Liver (tissue), 9 donors: ENCODE measurements around the gene SPN. TPM values are rescaled to one million over a fixed set of nuclear protein-coding genes. Genes with fewer than 3 reads are reported as not detected.

Experiments
- DNase-seq: peaks from one replicate; pipeline ENCODE4 v3.0.0-alpha.2; 2017; ENCODE audit warnings: low spot score
- H3K27ac ChIP-seq, 2 donors: one replicate each; pipeline ENCODE4 v1.7.0; 2013; ENCODE audit warnings: inconsistent platforms in 2 of 2, low read length in 2 of 2, control low read depth in 1 of 2, low read depth in 1 of 2, mild to moderate bottlenecking in 1 of 2
- H3K27me3 ChIP-seq, 4 donors: one replicate each; pipeline versions ENCODE4 v1.6.1 to v1.7.0; 2013; ENCODE audit warnings: low read length in 3 of 4, inconsistent platforms in 1 of 4, mild to moderate bottlenecking in 1 of 4, moderate library complexity in 1 of 4; ENCODE audit not compliant: control insufficient read depth in 4 of 4, insufficient read depth in 4 of 4
- H3K36me3 ChIP-seq, 4 donors: one replicate each; pipeline versions ENCODE4 v1.6.1 to v1.7.0; 2013; ENCODE audit warnings: low read length in 3 of 4, mild to moderate bottlenecking in 3 of 4, low read depth in 1 of 4, moderate library complexity in 1 of 4; ENCODE audit not compliant: control insufficient read depth in 4 of 4, insufficient read depth in 3 of 4
- H3K4me1 ChIP-seq, 4 donors: one replicate each; pipeline versions ENCODE4 v1.6.1 to v1.7.0; 2013; ENCODE audit warnings: low read length in 3 of 4, mild to moderate bottlenecking in 3 of 4, moderate library complexity in 1 of 4; ENCODE audit not compliant: control insufficient read depth in 4 of 4, insufficient read depth in 4 of 4
- H3K4me3 ChIP-seq, 3 donors: one replicate each; pipeline versions ENCODE4 v1.6.1 to v1.7.0; 2013; ENCODE audit warnings: low read length in 3 of 3, control low read depth in 1 of 3, low read depth in 1 of 3, mild to moderate bottlenecking in 1 of 3
- H3K9ac ChIP-seq, 2 donors: one replicate each; pipeline ENCODE4 v1.7.0; 2013; ENCODE audit warnings: low read length in 2 of 2, mild to moderate bottlenecking in 2 of 2, moderate library complexity in 2 of 2, control low read depth in 1 of 2, low read depth in 1 of 2
- H3K9me3 ChIP-seq, 4 donors: one replicate each; pipeline versions ENCODE4 v1.6.1 to v1.7.0; 2013; ENCODE audit warnings: low read length in 3 of 4; ENCODE audit not compliant: control insufficient read depth in 4 of 4
- ATF3 ChIP-seq: IDR thresholded peaks from 2 replicates; pipeline ENCODE4 v1.6.1; 2016; ENCODE audit warnings: antibody characterized with exemption
- CTCF ChIP-seq: fragments of 150-350 bp; IDR thresholded peaks from 2 replicates; pipeline ENCODE4 v1.5.1; 2017; ENCODE audit warnings: improper control_type of control experiment, low read depth, low read length; ENCODE audit not compliant: missing input control
- EGR1 ChIP-seq, 2 donors: IDR thresholded peaks; 2 replicates each; pipeline ENCODE4 v1.6.1; 2016 to 2018; ENCODE audit warnings: antibody characterized with exemption in 2 of 2, low read depth in 2 of 2
- FOXA1 ChIP-seq: IDR thresholded peaks from 2 replicates; pipeline ENCODE4 v1.6.1; 2016; ENCODE audit warnings: antibody characterized with exemption
- GABPA ChIP-seq, 2 donors: IDR thresholded peaks in 1 of 2; conservative IDR thresholded peaks in 1 of 2; 2 replicates each; pipeline ENCODE4 v1.6.1; 2016; ENCODE audit warnings: antibody characterized with exemption in 2 of 2, mild to moderate bottlenecking in 1 of 2, moderate library complexity in 1 of 2
- JUND ChIP-seq, 2 donors: IDR thresholded peaks; 2 replicates each; pipeline ENCODE4 v1.6.1; 2016; ENCODE audit warnings: antibody characterized with exemption in 2 of 2
- MAX ChIP-seq: IDR thresholded peaks from 2 replicates; pipeline ENCODE4 v1.6.1; 2016; ENCODE audit warnings: antibody characterized with exemption
- RAD21 ChIP-seq, 2 donors: IDR thresholded peaks; 2 replicates each; pipeline ENCODE4 v1.6.1; 2016; ENCODE audit warnings: antibody characterized with exemption in 2 of 2, mild to moderate bottlenecking in 2 of 2
- REST ChIP-seq: IDR thresholded peaks from 2 replicates; pipeline ENCODE4 v1.6.1; 2016; ENCODE audit warnings: antibody characterized with exemption, mild to moderate bottlenecking
- TAF1 ChIP-seq: conservative IDR thresholded peaks from 2 replicates; pipeline ENCODE4 v1.6.1; 2016; ENCODE audit warnings: antibody characterized with exemption, mild to moderate bottlenecking
- YY1 ChIP-seq: IDR thresholded peaks from 2 replicates; pipeline ENCODE4 v1.6.1; 2016; ENCODE audit warnings: antibody characterized with exemption, mild to moderate bottlenecking
- ZBTB33 ChIP-seq: IDR thresholded peaks from 2 replicates; pipeline ENCODE4 v1.6.1; 2016; ENCODE audit warnings: antibody characterized with exemption
- whole genome bisulfite sequencing: extraction: QIAGEN DNeasy Blood & Tissue Kit; methylation state at CpG from one replicate; pipeline ENCODE4 v1.1.7; 2013; 5-methylcytosine and 5-hydroxymethylcytosine counted together
- polyA plus RNA-seq, 2 donors: library from polyadenylated mRNA; stranded (reverse) in 1 of 2; unstranded in 1 of 2; fragments of 200-250 nt in 1 of 2; fragments of >200 nt in 1 of 2; fragmentation: Nextera tagmentation in 1 of 2; extraction: Ambion mirVana in 1 of 2; gene quantifications; one replicate each; pipeline versions ENCODE4 v1.2.1 to v1.2.3, GENCODE V29; 2013 to 2015
- total RNA-seq, 2 donors: library from RNA; depleted of rRNA; stranded (reverse); fragments of >200 nt; gene quantifications; one replicate each; pipeline ENCODE4 v1.2.3, GENCODE V29; 2014
- donor health status: healthy.
- donor health status: healthy.
- donor health status: healthy.
- donor health status: healthy.
- donor health status: healthy.

The SPN gene
- total and polyA plus RNA-seq, 4 donors: 0.85 to 31.2 (median 0.91) TPM

GRCh38 chr16:29699324-29700219 is 36.5 kb downstream of the SPN start (continued):
- no peak for TF ChIP-seq REST

GRCh38 chr16:29700253-29700987 is 37.4 kb downstream of the SPN start:
- Histone ChIP-seq H3K9ac (no peak overlapping the region), H3K4me1 (peaks cover 0 to 3% (median 0%) of the 10 kb centered on the region in 4 donors), H3K9me3 (no peaks in the 10 kb centered on the region), H3K27ac (no peak overlapping the region), H3K36me3 (peaks cover 0 to 2% (median under 1%) of the 10 kb centered on the region in 4 donors), H3K27me3 (no peaks in the 10 kb centered on the region), H3K4me3 (no peak overlapping the region)
- TF ChIP-seq ZBTB33 (no peak), YY1 (no peak), ATF3 (no peak), EGR1 (IDR thresholded peaks at IDR 0.05; ENCODE audit: low read depth in 2 of 2) (no peak), CTCF (peak; percentile 94), FOXA1 (no peak), JUND (IDR thresholded peaks at IDR 0.05) (no peak), RAD21 (IDR thresholded peaks at IDR 0.05) (peak; percentile 86 to 89), MAX (no peak), GABPA (IDR thresholded peaks at IDR 0.05 in 1 of 2, conservative IDR thresholded peaks at IDR 0.05 in 1 of 2) (no peak), TAF1 (no peak)
- DNase-seq: peak; percentile 76
- WGBS: 14% methylated on average over 14 of the region's 14 CpGs
